ENCODE data around the gene RHOD.

The RHOD gene

DNA sequence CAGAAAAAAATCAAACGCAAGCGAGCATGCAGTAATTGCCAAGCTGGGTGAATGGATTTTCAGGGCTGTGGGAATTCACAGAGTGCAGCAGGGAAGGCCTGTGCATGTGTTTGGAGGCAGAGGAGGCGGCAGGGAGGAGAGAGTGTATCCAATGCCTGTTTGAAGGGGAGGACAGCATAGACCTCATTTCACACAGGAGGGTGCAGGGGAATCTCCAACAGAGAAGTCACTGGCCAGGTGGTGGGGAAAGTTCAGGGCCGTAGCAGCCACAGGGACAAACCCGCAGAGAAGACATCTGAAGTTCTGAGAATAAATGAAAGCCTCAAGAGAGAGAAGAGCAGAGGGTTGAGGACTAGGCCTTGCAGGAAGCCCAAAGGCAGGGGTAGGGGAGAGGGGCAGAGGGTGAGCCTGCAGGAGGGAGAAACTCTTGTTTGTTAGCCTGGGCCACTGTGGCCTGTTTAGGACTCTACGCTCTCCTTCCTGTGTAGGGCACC lies 43.2 kb downstream of the RHOD start:
- TF ChIP-seq, protein P1, sequence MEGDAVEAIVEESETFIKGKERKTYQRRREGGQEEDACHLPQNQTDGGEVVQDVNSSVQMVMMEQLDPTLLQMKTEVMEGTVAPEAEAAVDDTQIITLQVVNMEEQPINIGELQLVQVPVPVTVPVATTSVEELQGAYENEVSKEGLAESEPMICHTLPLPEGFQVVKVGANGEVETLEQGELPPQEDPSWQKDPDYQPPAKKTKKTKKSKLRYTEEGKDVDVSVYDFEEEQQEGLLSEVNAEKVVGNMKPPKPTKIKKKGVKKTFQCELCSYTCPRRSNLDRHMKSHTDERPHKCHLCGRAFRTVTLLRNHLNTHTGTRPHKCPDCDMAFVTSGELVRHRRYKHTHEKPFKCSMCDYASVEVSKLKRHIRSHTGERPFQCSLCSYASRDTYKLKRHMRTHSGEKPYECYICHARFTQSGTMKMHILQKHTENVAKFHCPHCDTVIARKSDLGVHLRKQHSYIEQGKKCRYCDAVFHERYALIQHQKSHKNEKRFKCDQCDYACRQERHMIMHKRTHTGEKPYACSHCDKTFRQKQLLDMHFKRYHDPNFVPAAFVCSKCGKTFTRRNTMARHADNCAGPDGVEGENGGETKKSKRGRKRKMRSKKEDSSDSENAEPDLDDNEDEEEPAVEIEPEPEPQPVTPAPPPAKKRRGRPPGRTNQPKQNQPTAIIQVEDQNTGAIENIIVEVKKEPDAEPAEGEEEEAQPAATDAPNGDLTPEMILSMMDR (IDR thresholded peaks at IDR 0.05; ENCODE audit: insufficient read depth, low read length, poor library complexity, severe bottlenecking): no peak
- TF ChIP-seq EZH2phosphoT487 (conservative IDR thresholded peaks at IDR 0.05; ENCODE audit: low read length): no peak
- no peaks in the 10 kb centered on the region for H3K36me3 ChIP-seq (ENCODE audit: low read length)
- H3K9me3 ChIP-seq (ENCODE audit: insufficient read depth, low read length): no peaks in the 10 kb centered on the region
- no peaks in the 10 kb centered on the region for H4K20me1 ChIP-seq (ENCODE audit: low read depth, low read length)
- H3K9ac ChIP-seq (ENCODE audit: low read length): no peak overlapping the region
- no peaks in the 10 kb centered on the region for H3K79me2 ChIP-seq (ENCODE audit: insufficient read depth, low read length)
- no peaks in the 10 kb centered on the region for H3F3A ChIP-seq (ENCODE audit: insufficient read depth)
- no peak overlapping the region for H3K4me3 ChIP-seq (ENCODE audit: insufficient read depth, low read length, poor library complexity, severe bottlenecking)
- H2AFZ ChIP-seq (ENCODE audit: low read depth, low read length, severe bottlenecking): no peak overlapping the region
- H3K27ac ChIP-seq (ENCODE audit: low read depth, low read length): no peak overlapping the region
- no peaks in the 10 kb centered on the region for H3K27me3 ChIP-seq (ENCODE audit: low read length)
- H3K4me2 ChIP-seq (ENCODE audit: low read depth, low read length, poor library complexity, severe bottlenecking): no peak overlapping the region
- H3K9me2 ChIP-seq (replicated peaks; ENCODE audit: insufficient read depth, low read length): no peaks in the 10 kb centered on the region

DNA sequence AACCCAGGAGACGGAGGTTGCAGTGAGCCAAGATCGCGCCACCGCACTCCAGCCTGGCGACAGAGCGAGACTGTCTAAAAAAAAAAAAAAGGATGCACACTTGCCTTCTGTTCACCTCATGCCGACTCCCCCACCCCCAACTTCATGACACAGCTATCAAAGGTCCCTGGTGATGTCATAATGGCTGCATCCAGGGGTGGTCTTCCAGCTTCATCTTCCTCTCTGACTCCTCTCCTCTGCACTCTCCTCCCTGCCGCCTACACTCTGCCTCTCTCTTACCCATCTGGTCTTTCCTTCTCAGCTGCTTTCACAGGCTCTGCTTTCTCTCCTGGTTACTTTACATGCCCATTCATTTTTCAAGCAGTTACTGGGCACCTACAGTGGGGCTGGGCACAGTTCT lies 46.0 kb downstream of the RHOD start:
- Histone ChIP-seq H3K27ac (ENCODE audit: low read depth, low read length) (no peak overlapping the region), H2AFZ (ENCODE audit: low read depth, low read length, severe bottlenecking) (no peak overlapping the region), H3K79me2 (ENCODE audit: insufficient read depth, low read length) (no peaks in the 10 kb centered on the region), H3K4me3 (ENCODE audit: insufficient read depth, low read length, poor library complexity, severe bottlenecking) (no peak overlapping the region), H3K4me2 (ENCODE audit: low read depth, low read length, poor library complexity, severe bottlenecking) (no peak overlapping the region), H3K36me3 (ENCODE audit: low read length) (no peaks in the 10 kb centered on the region), H3K27me3 (ENCODE audit: low read length) (no peaks in the 10 kb centered on the region), H3F3A (ENCODE audit: insufficient read depth) (no peaks in the 10 kb centered on the region), H3K9ac (ENCODE audit: low read length) (no peak overlapping the region), H3K9me2 (replicated peaks; ENCODE audit: insufficient read depth, low read length) (no peaks in the 10 kb centered on the region), H4K20me1 (ENCODE audit: low read depth, low read length) (no peaks in the 10 kb centered on the region), H3K9me3 (ENCODE audit: insufficient read depth, low read length) (no peaks in the 10 kb centered on the region)
- TF ChIP-seq, protein P1 (IDR thresholded peaks at IDR 0.05; ENCODE audit: insufficient read depth, low read length, poor library complexity, severe bottlenecking): no peak
- TF ChIP-seq EZH2phosphoT487 (conservative IDR thresholded peaks at IDR 0.05; ENCODE audit: low read length): no peak

DNA sequence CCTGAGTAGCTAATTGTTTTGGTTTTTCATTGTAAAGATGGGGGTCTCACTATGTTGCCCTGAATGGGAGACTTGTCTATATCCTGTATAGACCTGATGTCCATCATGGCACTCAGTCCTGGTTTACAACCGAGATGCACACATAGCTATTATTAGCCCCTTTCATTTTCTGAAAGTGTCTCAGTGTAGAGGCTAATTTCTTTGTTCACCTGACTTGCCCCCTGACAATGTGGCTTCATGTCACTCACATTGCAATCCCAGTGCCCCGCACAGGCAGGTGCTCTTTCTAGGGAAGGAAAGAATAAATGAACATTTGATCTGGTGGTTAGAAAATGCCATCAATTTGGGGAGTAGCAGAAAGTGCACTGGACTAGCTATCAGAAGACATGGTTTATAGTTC lies 49.3 kb downstream of the RHOD start:
- Histone ChIP-seq H3K36me3 (ENCODE audit: low read length) (no peaks in the 10 kb centered on the region), H3F3A (ENCODE audit: insufficient read depth) (no peaks in the 10 kb centered on the region), H3K9ac (ENCODE audit: low read length) (no peak overlapping the region), H3K27me3 (ENCODE audit: low read length) (no peaks in the 10 kb centered on the region), H4K20me1 (ENCODE audit: low read depth, low read length) (no peaks in the 10 kb centered on the region), H3K79me2 (ENCODE audit: insufficient read depth, low read length) (no peaks in the 10 kb centered on the region), H3K27ac (ENCODE audit: low read depth, low read length) (no peak overlapping the region), H3K4me3 (ENCODE audit: insufficient read depth, low read length, poor library complexity, severe bottlenecking) (no peak overlapping the region), H2AFZ (ENCODE audit: low read depth, low read length, severe bottlenecking) (no peak overlapping the region), H3K9me3 (ENCODE audit: insufficient read depth, low read length) (no peaks in the 10 kb centered on the region), H3K9me2 (replicated peaks; ENCODE audit: insufficient read depth, low read length) (no peaks in the 10 kb centered on the region), H3K4me2 (ENCODE audit: low read depth, low read length, poor library complexity, severe bottlenecking) (no peak overlapping the region)
- TF ChIP-seq, protein P1 (IDR thresholded peaks at IDR 0.05; ENCODE audit: insufficient read depth, low read length, poor library complexity, severe bottlenecking): no peak
- no peak for TF ChIP-seq EZH2phosphoT487 (conservative IDR thresholded peaks at IDR 0.05; ENCODE audit: low read length)

Data from SU-DHL-6 (cell line).